Activated naive CD4-positive, alpha-beta T cell treated with anti-CD3 and anti-CD28 coated beads, Interleukin-2, amount 50 U/mL, for 24 hours (primary cell): ENCODE measurements around the gene ACAP1.
A peak's percentile ranks its signal among the peaks of the same experiment; 100 is the strongest.

Experiments
- H3K27ac Mint-ChIP-seq: one replicate; pipeline ENCODE4 v1.8.0; 2021; ENCODE audit warnings: mild to moderate bottlenecking, mixed read lengths
- H3K27me3 Mint-ChIP-seq: one replicate; pipeline ENCODE4 v1.8.0; 2021; ENCODE audit warnings: mixed read lengths
- H3K36me3 Mint-ChIP-seq: one replicate; pipeline ENCODE4 v1.8.0; 2021; ENCODE audit warnings: mixed read lengths
- H3K4me1 Mint-ChIP-seq: one replicate; pipeline ENCODE4 v1.8.0; 2021; ENCODE audit warnings: mixed read lengths
- H3K4me3 Mint-ChIP-seq: one replicate; pipeline ENCODE4 v1.8.0; 2021; ENCODE audit warnings: mild to moderate bottlenecking, mixed read lengths
- H3K9me3 Mint-ChIP-seq: one replicate; pipeline ENCODE4 v1.8.0; 2021; ENCODE audit warnings: mixed read lengths

The ACAP1 gene

DNA sequence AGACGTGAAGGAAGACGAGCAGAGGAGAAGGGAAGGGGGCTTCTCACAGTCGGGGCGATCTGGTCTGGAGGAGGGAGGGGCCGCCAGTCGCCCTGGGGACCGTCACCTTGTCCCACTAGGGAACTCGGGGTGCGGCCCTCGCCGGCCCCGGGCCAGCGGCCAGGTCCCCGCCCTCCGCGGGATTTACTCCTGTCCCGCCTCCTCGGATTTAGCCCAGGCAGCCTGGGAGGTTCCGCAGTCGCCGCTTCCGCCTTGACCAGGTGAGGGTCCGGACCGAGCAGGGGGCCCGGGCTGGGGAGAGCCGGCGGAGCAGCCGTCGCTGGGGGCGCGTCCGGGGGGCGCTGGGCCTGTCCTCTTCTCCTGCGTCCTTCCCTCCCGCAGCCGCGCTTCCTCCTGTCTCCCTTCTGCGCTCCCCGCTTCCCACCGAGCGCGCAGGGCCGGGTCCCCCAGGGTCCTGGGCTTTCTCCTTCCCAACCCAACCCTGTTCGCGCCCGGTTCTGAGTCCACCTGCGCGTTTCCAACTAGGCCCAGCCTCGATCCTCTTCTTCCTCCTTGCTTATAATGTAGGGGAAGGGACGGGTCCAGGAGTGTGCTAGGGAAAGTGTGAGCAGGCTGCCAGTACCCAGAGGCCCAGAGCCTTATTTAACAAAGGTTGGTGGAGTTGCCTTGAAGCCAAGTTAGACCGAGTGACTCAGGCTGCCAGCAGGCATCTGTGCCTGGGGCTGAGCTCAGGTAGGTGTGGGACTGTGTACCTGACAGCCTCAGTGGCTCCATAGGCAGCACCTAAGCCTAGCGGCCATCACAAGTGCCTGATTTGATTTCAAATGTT is 44.7 kb downstream of the ACAP1 start, which contains the start of gene TNK1:
TNK1 (plus strand) TSS at position 235 of the 829 bp plus-strand sequence. CDS start 1,838 bp downstream, outside the sequence.
- Mint-ChIP-seq H3K4me3 (no peak within 1 kb of the TSS), H3K4me1 (peaks cover 5% of the 10 kb centered on the region), H3K9me3 (no peaks in the 10 kb centered on the region), H3K27ac (no peak within 1 kb of the TSS), H3K36me3 (peaks cover 1% of the 10 kb centered on the region), H3K27me3 (peaks cover 28% of the 10 kb centered on the region)

DNA sequence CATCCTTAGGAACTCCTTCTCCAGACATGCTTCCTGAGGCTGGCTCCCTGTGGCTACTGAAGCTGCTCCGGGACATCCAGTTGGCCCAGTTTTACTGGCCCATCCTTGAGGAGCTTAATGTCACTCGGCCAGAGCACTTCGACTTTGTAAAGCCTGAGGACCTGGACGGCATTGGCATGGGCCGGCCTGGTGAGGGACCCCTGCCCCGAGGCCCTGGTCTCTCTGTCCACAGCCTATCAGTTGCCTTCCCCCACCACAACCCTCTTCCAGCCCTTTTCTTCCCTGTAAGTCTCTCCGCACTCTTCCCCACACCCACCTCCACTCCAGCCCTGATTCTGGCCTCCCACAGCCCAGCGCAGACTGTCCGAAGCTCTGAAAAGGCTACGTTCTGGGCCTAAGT is 46.6 kb downstream of the ACAP1 start:
- Mint-ChIP-seq H3K9me3 (no peaks in the 10 kb centered on the region), H3K27ac (no peak overlapping the region), H3K27me3 (peaks cover 25% of the 10 kb centered on the region), H3K4me1 (peaks cover 5% of the 10 kb centered on the region), H3K4me3 (no peak overlapping the region), H3K36me3 (no peaks in the 10 kb centered on the region)

DNA sequence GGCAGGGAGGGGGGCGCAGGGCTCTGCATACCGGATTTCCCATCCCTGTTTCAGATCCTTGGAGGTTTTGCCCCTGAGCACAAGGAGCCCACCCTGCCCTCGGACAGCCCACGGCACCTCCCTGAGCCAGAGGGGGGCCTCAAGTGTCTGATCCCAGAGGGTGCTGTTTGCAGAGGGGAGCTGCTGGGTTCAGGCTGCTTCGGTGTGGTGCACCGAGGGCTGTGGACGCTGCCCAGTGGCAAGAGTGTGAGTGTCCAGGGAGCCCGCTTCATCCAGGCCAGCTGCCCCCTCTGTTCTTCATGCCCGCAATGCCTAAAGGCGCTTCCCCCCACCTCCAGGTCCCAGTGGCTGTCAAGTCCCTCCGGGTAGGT is 47.0 kb downstream of the ACAP1 start:
- no peaks in the 10 kb centered on the region for H3K36me3 Mint-ChIP-seq
- H3K27me3 Mint-ChIP-seq = peaks cover 25% of the 10 kb centered on the region
- H3K27ac Mint-ChIP-seq = no peak overlapping the region
- peak overlapping the region; percentile 33 for H3K4me3 Mint-ChIP-seq
- H3K4me1 Mint-ChIP-seq = peaks cover 5% of the 10 kb centered on the region
- no peaks in the 10 kb centered on the region for H3K9me3 Mint-ChIP-seq

DNA sequence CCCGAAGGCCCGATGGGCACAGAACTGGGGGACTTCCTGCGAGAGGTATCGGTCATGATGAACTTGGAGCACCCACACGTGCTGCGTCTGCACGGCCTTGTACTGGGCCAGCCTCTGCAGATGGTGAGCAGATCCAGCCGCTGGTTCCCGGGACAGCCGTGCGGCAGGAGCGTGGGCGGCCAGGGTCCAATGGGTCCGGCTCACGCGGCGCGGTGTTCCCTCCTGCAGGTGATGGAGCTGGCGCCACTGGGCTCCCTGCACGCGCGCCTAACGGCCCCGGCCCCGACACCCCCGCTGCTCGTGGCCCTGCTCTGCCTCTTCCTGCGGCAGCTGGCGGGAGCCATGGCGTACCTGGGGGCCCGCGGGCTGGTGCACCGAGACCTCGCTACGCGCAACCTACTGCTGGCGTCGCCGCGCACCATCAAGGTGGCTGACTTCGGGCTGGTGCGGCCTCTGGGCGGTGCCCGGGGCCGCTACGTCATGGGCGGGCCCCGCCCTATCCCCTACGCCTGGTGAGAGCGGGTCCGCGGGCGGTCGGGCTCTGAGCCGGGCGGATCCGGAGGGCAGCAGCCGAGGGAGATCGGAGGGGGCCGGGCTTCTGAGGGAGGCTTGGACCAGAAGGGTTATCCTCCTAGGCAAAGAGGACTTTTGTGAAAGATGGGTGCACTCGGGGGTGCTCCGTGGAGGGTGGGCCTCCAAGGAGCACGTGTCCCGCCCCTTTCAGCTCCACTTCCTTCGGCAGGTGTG is 47.6 kb downstream of the ACAP1 start:
- Mint-ChIP-seq H3K27ac (peak overlapping the region; percentile 79), H3K27me3 (peaks cover 25% of the 10 kb centered on the region)

DNA sequence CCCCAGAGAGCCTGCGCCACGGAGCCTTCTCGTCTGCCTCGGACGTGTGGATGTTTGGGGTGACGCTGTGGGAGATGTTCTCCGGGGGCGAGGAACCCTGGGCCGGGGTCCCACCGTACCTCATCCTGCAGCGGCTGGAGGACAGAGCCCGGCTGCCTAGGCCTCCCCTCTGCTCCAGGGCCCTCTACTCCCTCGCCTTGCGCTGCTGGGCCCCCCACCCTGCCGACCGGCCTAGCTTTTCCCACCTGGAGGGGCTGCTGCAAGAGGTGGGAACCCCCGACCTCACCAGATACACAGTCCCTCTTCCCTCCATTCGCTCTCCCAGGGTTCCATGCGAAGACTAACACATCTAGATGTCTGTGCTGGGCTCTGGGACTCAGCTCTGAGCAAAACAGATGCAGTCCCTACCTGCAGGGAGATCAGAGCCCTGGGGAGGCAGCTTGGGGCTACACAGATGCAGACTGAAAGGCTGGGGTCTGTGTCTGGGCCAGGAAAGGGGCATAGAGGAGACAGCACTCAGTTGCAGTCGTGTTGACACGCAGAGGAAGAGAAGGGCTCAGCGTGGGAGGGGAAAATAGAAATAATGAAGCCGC is 48.3 kb downstream of the ACAP1 start:
- Mint-ChIP-seq H3K27me3 (peaks cover 18% of the 10 kb centered on the region), H3K9me3 (no peaks in the 10 kb centered on the region), H3K4me1 (peaks cover 5% of the 10 kb centered on the region), H3K36me3 (no peaks in the 10 kb centered on the region), H3K27ac (peak overlapping the region; percentile 79), H3K4me3 (peak overlapping the region; percentile 83)

More for the DNA sequence above, 47.6 kb downstream of the ACAP1 start:
- peaks cover 5% of the 10 kb centered on the region for H3K4me1 Mint-ChIP-seq
- H3K9me3 Mint-ChIP-seq = no peaks in the 10 kb centered on the region
- H3K4me3 Mint-ChIP-seq = peak overlapping the region; percentile 83
- no peaks in the 10 kb centered on the region for H3K36me3 Mint-ChIP-seq

DNA sequence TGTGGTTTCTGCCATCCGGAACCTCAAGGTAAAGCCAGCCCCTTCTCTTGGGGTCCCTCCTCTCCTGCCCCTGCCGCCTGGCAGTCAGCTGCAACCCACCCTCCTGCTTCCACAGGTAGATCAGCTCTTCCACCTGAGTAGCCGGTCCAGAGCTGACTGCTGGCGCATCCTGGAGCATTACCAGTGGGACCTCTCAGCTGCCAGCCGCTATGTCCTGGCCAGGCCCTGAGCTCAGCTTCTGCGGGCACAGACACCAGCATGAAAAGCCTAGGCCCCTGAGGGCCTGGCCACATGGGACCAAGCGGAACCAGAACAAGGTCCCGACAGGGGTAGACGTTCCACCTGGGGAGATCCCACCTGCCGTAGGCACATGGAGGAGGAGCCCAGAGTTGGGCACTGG is 52.5 kb downstream of the ACAP1 start:
- peaks cover 31% of the 10 kb centered on the region for H3K4me1 Mint-ChIP-seq
- no peaks in the 10 kb centered on the region for H3K36me3 Mint-ChIP-seq
- H3K27ac Mint-ChIP-seq = no peak overlapping the region
- H3K9me3 Mint-ChIP-seq = no peaks in the 10 kb centered on the region
- no peak overlapping the region for H3K4me3 Mint-ChIP-seq
- H3K27me3 Mint-ChIP-seq = no peaks in the 10 kb centered on the region

DNA sequence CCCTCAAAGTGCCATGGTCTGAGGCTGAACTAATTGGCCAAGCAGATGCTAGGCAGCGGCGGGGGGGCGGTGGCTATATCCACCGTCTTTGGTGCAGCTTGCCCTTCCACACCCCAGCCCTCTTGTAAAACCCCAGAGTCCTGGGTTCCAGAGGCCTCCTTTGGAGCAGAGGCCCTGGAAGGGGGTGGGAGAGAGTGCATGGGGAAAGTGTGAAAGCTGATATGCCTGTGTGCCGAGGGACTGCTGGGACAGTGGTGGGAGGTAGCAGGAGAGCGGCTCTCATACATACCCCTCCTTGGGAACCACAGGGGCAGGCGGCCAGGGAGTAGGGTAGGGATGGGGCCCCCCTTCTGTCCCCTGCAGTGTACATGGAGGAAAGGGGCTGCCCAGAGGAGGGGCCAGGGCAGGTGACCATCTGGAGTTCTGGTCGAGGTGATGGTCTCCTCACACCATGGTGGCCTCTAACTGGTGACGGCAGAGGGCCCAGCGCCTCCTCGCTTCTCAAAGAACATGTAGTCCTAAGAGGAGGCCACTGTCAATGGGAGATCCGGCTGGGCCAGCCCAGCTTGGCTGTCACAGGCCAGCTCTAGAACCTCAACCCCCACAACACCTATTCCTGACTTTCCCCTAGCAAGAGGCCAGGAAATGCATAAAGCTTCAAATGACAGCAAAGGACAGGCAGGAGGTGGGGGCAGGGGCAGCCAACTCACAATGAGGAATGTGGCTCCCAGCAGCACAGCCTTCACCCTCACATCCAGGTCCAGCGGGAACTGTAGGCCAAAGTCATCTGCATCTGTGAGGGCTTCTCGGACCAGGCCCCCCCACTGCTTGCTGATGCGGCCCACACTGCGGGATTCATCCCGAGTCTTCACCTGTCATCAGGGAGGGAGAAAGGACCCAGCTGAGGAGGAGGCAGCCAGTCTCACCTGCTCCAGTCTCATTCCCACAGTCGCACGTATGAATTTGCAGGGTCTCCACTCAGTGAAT is 53.9 kb downstream of the ACAP1 start:
- Mint-ChIP-seq H3K27me3 (no peaks in the 10 kb centered on the region), H3K4me3 (no peak overlapping the region), H3K27ac (no peak overlapping the region), H3K4me1 (peaks cover 33% of the 10 kb centered on the region), H3K36me3 (no peaks in the 10 kb centered on the region), H3K9me3 (no peaks in the 10 kb centered on the region)

DNA sequence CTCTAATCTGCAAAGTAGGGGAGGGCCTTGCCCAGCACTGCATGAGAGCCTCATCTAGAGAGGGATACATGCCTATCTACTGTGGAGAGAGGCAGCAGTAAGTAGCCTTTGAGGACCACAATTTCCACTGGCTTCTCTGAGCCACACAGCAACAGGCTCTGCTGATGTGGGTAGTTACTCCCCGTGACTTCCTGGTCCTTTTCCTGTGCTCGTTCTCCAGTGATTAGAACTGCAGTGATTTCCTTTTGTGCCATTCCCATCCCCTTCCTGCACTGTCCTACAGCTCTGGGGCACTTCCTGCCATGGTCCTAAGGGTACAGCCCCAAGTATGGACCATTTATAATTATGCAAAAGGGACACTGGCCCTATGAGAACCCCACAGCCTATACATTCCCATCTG is 55.0 kb downstream of the ACAP1 start:
- Mint-ChIP-seq H3K9me3 (no peaks in the 10 kb centered on the region), H3K27ac (no peak overlapping the region), H3K36me3 (no peaks in the 10 kb centered on the region), H3K27me3 (no peaks in the 10 kb centered on the region), H3K4me3 (no peak overlapping the region), H3K4me1 (peaks cover 37% of the 10 kb centered on the region)

DNA sequence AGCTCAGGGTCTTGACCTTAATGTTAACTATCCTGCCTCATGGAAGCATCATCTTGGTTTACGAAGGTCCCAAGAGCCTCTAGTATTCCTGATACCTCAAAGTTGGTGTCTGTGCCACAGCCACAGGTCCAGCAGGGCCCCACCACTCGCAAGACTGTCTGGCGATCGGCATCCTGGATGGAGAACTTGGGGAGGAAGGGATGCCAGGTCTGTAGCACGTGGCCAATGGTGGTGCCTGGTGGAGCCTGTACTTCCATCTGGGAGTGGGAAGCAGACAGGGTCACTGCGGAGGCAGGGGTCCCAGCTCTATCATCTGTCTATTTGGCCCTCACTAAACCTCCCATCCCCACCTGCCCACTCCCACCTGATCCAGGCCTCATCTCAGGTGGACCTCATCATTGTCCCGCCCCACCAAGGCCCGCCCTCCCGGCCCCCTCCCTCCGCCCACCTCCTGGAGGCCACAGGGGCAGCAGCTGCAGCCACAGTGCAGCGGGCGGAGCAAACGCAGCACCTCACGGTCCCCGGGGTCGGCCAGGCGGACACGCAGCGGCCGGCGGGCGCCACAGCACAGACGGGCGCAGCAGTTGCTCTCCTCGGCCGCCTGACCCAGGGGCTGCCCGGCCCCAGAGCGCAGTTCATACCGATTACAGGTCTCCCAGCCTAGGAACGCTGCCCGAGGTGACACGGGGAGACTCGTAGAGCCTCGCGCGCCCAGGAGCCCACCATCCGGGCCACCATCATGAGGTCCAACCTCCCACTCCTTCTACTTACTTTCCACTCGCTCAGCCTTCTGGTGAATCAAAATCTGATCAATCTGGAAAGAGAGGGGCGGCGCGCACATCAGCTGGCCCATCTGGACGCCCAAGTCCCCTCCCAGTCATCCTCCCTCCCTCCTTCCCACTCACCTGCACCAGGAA is 56.6 kb downstream of the ACAP1 start:
- Mint-ChIP-seq H3K27ac (peak overlapping the region; percentile 30), H3K36me3 (no peaks in the 10 kb centered on the region), H3K9me3 (no peaks in the 10 kb centered on the region), H3K4me1 (peaks cover 37% of the 10 kb centered on the region), H3K27me3 (no peaks in the 10 kb centered on the region), H3K4me3 (peak overlapping the region; percentile 94)

DNA sequence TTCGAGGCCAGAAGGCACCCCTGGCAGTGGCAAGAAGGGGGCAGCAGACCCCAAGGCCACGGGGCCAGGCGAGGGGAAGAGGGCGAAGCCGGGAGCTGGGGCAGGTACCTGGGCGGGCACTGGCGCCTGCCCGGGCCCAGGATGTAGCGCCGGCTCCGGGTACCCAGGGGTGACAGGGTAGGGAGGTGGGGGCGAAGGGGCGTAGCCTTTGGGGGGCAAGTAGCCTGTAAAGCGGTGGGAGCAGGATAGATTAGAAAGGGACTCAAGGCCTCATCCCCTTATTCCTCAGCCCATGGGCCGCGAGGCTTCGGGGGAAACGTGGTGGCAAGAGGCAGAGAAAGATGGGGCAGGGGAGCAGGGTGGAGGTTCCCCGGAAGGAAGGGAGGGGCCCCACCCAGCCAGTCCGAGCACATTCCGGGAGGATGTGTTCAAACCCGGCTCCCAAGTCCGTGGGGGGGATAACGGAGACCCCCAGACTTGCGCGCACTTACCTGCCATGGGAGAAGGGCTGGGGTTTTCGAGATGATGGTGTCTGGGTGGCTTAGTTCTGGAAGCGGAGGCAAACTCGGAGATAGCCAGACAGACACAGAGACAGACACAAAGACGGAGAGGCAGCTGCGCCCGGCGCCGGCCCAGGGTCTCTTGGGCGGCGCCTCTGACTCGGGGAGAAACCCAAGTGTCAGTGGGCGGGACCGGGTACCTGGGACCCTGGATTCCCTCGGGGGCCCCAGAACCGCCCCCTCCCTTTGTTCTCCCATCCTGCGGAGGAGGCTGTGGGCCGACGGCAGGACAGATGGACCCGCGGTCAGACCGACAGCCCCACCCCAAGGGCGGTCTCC is 57.5 kb downstream of the ACAP1 start:
- Mint-ChIP-seq H3K36me3 (no peaks in the 10 kb centered on the region), H3K4me3 (peak overlapping the region; percentile 94), H3K27ac (peak overlapping the region; percentile 76), H3K9me3 (no peaks in the 10 kb centered on the region), H3K27me3 (no peaks in the 10 kb centered on the region), H3K4me1 (peaks cover 37% of the 10 kb centered on the region)

DNA sequence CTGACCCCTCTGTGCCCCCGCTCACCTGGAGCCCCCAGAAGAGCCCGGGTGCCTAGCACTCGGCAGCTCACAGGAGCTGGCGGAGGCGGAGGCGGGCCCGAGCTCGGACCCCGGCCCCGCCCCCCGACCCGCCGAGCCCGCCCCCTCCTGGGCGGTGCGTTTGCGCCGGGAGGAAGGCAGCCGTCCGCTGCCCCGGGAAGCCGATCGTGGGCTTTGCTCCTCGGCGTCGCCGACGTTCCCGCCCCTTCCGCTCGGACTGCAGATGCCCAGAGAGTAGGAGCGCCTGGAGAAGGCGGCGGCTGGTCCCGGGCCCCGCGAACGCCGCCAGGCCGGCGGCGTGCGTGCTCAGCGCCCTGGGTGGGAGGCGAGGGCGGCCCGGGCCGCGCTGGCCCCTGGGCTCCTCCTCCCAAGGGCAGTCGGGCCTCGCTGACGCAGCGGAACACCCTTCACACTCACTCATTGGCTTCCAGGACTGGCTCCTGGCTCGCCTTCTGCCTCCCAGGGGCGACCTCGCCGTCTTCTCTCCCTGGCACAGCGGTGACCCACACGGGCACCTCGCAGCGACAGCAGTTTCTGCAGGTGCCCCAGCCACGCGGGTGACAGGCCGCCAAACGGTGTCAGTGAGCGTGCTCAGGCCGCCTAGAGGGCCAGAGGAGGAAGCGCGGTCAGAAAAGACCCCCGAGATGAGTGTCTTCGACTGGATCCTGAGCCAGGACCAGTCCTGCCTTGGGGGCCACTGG is 58.3 kb downstream of the ACAP1 start, which contains the start of gene PLSCR3:
PLSCR3 (minus strand) TSS at position 74 of the 740 bp plus-strand sequence. CDS start 415 bp downstream, outside the sequence.
- Mint-ChIP-seq H3K4me3 (peak within 1 kb of the TSS; percentile 95), H3K9me3 (no peaks in the 10 kb centered on the region), H3K4me1 (peaks cover 37% of the 10 kb centered on the region), H3K36me3 (no peaks in the 10 kb centered on the region), H3K27ac (peak within 1 kb of the TSS; percentile 96), H3K27me3 (no peaks in the 10 kb centered on the region)

DNA sequence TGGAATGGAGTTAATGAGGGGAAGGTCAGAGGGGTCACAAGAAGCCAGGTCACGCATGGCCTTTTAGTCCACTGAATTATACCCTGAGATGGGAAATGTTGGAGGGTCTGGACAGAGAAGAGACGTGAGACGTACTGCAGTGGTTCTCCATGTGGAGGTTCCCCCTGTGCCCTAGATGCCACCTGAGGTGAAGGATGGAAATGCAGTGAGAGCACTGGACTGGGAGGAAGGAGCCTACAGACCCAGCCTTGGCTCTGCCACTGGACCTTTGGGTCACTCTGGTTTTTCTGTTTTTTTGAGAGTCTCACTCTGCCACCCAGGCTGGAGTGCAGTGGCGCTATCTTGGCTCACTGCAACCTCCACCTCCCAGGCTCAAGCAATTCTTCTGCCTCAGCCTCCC is 59.8 kb downstream of the ACAP1 start:
- Mint-ChIP-seq H3K4me1 (peaks cover 32% of the 10 kb centered on the region), H3K36me3 (no peaks in the 10 kb centered on the region), H3K4me3 (peak overlapping the region; percentile 16), H3K27me3 (no peaks in the 10 kb centered on the region), H3K9me3 (no peaks in the 10 kb centered on the region), H3K27ac (peak overlapping the region; percentile 66)

DNA sequence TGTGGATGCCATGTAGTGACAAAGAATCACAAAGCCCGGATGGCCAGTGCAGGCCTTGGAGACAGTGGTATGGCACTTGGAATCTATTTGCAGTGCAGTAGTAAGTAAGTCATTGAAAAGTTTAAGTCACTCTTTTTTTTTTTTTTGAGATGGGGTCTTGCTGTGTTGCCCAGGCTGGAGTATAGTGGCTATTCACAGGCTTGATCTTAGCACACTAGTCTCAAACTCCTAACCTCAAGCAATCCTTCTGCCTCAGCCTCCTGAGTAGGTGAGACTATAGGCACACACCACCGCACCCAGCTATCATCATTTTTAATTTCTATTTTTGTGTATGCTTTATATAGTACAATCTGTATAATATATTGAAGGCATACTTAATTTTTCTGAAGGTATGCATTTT is 62.3 kb downstream of the ACAP1 start:
- peaks cover 19% of the 10 kb centered on the region for H3K4me1 Mint-ChIP-seq
- no peak overlapping the region for H3K27ac Mint-ChIP-seq
- H3K9me3 Mint-ChIP-seq = no peaks in the 10 kb centered on the region
- no peaks in the 10 kb centered on the region for H3K27me3 Mint-ChIP-seq
- no peak overlapping the region for H3K4me3 Mint-ChIP-seq
- H3K36me3 Mint-ChIP-seq = no peaks in the 10 kb centered on the region
